Stimulated activated CD4-positive, alpha-beta T cell treated with anti-CD3 and anti-CD28 coated beads, Interleukin-4, amount 100 ng/mL, for 48 hours (primary cell): ENCODE measurements around the gene FOXL1.
A peak's percentile ranks its signal among the peaks of the same experiment; 100 is the strongest.

Source experiments
- DNase-seq, 2 donors: peaks; one replicate each; pipeline ENCODE4 v3.0.0-alpha.2; 2020; ENCODE audit warnings: low read depth in 2 of 2

Gene FOXL1

DNA sequence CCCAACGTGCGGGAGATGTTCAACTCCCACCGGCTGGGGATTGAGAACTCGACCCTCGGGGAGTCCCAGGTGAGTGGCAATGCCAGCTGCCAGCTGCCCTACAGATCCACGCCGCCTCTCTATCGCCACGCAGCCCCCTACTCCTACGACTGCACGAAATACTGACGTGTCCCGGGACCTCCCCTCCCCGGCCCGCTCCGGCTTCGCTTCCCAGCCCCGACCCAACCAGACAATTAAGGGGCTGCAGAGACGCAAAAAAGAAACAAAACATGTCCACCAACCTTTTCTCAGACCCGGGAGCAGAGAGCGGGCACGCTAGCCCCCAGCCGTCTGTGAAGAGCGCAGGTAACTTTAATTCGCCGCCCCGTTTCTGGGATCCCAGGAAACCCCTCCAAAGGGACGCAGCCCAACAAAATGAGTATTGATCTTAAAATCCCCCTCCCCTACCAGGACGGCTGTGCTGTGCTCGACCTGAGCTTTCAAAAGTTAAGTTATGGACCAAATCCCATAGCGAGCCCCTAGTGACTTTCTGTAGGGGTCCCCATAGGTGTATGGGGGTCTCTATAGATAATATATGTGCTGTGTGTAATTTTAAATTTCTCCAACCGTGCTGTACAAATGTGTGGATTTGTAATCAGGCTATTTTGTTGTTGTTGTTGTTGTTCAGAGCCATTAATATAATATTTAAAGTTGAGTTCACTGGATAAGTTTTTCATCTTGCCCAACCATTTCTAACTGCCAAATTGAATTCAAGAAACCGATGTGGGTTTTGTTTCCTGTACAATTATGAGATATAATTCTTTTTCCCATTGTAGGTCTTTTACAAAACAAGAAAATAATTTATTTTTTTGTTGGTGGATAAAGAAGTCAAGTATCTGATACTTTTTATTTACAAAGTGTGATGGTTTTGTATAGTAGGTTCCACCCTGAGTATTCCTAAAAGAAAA, 9.4 kb upstream of the FOXL1 start:
- DNase-seq, result no peak

DNA sequence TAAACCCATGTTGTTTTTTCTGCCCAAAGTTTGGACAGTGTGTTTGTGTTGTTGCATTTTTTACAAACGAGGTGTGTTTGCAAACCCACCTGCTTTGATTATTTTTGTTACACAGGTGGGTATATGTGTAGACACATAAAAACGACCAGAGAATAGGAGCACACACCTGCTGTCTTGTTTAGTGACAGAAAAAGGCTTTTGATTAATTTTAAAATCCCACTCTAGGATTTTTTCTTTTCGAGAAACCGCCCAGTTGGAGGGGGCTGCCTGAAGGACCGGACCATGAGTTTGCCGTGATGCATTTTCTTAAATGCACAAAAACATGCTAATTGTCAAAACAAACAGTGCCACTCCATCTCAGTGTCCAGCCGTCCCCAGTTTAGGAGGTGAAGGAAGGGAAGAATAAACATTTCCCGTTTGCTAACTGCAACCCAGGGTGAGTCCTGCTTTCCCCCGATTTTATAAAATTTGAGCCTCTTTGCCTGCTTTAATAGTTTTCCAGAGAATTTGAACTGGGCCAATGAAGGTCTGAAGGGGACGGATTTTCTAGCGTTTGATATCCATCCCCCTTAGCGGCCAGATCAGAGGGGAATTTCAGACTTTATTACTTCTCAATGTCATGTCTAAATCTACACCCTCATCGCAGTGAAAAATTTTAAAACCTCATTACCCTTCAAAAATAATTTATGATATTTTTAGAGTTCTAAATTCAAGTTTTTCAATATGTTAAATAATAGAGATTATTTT, 8.5 kb upstream of the FOXL1 start:
- no peak for DNase-seq

DNA sequence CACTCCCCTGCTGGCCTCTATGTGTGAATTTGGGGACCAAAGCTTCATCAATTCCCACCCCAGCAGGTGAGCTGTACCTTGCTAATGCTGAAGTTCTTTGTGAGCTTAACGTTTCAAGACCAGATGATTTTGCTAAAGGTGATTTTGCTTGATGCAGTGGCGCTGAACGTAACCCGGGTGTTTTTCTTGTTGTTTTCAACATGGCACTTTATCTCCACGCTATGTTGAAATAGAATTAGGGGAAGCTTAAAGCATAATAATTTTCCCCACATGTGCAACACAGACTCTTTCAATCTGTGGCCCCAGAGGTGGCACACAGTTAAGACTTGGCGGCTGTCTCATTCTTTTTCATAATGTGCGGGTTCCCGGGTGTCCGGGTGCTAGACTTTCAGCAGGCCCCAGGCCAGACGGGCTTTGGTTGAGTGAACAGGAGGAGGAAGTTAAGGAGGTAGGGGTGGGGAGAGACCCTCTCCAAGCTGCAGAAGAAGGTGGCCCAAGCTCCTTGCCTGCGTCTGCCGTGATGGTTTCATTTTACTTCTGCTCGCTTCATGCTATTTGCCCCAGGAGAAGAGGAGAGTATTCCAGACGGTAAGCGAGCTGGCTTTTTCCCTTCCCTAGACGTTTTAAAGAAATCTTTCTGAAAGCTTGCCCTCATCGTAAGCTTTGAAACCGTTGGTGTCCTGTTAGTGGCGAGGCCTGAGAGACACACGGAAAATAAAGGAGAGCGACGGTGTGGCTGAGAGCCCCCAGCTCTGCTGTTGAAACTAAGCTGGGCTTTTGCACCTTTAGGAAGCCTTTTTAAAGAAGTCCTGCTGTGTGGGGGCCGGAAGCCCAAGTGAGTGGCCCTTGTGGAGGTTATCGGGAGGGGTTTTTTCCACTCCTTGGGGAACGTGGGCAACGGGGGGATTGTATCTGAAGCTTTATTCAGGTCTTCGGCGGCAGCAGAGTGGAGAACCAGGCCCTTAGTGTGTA, 7.5 kb upstream of the FOXL1 start:
- DNase-seq, result no peak

DNA sequence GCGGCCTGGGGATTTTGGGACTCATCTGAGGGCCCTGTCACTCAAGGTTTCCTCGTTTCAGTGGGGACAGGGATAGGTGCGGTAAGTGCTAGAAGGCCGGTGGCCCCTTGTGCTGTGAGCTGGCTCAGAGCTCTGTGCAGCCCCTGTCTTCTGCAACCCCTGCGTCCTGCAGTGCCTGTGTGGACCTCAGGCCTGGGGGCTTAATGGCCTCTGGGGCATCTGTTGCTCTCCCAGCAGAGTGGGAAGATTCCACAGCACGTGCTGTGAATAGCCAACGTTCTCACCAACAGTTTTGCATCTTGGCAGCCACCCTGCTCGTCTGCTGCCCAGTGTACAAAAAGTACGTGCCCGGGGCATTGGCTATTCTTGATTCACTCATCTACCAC, 6.8 kb upstream of the FOXL1 start:
- no peak for DNase-seq

DNA sequence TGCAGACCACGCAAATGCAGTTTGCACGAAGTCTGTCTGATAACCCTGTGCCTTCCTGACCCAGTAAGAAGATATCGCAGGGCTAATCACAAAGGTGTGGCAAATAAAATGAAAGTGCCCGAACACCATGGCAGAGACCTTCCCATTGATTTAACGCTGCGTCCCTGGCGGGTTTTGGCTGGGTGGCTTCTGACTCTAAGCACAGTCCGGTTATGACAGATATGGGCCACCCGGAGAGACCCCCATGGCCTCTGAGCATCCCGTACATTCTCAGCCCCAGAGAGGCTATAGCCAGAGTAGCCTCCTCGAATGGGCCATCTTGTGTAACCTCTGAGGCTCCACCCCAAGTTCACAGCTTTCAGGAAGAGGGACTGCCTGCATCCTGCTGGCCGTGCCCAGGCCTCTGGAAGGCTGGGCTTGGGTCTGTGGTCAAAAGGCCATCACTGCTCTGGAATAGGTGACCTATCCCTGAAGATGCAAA, 6.3 kb upstream of the FOXL1 start:
- DNase-seq, result no peak

DNA sequence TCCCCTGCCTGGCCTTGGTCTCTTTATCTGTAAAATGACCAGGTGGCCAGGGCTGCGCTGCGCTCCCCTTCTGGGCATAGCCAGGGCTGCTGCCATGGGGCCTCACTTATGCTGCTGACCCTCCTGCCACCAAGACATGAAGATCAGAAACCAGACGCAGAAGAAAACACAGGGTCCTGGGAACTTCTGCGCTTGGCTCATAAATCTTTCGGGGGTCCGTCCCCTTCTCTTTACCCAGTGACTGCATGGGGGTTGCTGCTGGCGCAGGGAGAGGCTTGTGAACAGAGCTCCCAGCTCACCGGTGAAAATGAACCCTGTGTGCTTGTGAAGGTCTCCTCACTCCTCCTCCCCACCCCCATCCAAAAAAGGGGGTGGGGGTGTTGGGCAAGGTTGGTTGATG, 5.7 kb upstream of the FOXL1 start:
- DNase-seq, result no peak

DNA sequence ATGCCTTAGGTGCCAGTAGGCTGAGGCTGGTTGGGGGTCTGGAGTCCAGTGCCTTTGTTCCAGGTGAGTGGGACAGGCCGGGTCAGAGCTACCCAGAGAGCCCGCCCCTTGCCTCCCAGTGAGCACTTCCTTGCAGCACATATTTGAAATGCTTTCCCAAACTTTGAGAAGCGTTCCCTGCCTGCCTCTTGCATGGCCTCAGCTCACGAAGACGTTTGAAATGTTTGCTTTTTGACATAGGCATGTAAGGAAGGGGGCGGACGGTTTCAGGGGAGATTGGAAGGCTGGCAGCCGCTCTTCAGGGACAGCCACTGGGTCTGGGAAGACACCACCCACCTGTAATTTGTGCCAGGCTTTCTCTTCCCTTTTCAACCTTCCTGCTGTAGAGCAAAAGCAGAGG, 5.1 kb upstream of the FOXL1 start:
- DNase-seq, result no peak

DNA sequence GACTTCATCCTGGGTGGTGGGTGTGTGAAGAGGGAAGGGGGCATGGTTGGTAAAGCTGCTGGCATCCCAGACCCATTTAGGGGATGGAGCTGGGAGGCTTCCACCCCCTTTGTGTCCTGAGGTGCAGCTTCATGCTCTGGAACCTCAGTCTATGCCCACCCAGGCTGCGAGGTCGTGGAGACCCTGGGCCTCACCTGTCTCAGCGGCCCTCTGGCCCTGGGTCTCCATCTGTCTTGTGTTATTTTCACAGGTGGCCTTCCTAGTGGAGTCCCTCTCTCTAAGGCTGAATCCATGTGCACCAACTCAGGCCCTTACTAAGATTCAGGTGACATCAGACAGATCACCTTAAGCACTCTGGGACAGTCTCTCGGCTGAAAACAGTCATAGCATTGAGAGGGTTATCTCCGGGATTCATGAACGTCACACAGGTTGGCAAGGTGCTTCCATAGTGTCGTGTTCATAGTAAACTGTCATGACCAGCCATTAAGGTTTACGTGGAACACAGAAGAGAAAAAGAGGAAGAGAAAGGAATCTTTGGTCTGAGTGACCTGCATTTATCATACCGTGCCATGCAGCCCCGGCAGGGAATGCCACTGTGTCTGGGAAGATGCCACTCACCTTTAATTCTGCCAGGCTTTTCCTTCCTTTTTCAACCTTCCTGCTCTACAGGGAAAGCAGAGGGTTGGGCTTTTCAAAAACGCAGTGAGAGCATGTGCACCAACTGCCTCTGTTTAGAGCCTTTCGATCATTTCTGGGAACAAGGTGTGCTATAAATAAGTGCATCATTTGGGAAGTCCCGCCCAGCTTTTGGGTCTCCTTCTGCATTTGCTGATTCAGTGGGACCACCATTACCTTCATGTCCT, 4.5 kb upstream of the FOXL1 start:
- DNase-seq, result no peak

DNA sequence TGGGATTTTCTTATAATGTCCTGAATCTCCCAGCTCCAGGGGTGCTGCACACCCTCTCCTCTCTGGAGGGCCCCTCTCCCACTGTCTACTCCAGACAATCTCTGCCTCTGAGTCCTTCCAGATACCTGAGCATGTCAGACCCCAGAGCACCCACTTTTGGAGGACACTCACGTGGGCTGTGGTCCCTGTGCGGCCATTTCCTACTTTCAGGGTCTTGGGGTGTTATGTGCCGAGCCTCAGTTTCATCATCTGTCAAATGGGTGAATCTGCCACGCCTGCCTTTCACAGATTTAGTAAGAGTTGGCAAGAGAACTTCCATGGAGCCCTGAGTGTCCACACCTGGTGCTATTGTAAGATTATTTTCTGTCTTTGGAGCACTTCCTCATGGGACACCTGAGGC, 3.7 kb upstream of the FOXL1 start:
- no peak for DNase-seq

DNA sequence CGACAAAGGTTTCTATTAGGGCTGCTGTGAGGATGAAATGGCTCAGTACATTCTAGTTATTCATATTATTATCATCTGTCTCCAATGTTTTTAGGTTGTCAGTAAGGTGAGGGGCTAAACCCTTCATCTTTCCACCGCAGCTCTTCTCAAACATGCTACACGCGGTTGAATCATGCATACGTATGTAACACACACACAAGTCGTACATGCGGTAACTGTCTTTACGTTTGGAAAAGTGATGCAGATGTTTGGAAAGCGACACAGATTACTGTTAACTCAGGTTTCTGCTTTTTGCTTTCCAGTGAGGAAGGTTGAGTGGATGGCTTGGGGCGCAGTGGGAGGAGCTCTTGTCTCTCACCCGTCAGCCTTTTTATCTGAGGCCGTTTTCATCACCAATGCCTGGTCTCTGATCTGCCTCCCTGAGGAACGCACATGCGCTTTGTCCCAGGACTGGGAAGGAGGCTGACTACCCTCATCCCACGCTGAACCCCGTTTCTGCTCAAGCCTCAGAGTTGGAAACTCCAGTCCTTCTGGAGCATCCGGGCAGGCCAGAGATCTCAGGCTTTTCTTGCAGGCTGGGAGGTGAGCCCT, 3.2 kb upstream of the FOXL1 start:
- no peak for DNase-seq

DNA sequence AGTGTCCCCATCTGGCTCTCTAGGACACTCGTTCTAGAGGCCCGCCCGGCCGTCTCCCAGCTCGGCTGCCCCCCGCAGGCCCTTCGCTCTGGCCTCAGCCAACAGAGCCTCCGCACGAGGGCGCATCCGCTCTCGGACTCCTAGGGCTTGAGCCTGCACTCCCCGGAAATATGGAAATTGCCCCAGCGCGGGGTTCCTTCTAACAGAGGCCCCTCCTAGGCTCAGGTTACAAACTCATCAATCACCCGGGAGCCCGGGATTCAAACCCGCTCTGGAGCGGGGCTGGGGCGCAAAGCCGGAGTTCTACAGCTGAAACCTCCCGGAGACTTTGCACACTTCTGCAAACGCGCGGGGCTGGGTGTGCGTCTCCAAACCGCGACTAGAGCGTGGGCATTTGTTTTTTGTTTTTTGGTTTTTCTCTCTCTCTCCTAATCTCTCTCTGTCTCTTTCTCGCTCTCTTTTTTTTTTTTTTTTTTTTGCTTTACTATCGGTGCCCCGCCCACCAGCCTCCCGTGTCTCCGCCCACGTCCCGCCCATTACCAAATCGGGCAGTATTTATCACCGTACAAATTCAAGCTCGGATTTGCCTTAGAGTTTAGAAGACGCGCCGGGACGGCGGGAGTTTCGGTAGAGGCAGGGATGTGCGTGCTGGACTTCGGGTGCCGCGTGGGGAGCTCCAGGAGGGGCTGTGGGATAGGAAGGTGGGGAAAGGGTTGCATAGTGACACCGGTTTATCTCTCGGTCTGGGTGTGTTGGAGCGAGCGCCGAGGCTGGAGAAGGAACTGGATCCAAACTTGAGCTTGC, 2.4 kb upstream of the FOXL1 start:
- peak; percentile 44 to 54 for DNase-seq

DNA sequence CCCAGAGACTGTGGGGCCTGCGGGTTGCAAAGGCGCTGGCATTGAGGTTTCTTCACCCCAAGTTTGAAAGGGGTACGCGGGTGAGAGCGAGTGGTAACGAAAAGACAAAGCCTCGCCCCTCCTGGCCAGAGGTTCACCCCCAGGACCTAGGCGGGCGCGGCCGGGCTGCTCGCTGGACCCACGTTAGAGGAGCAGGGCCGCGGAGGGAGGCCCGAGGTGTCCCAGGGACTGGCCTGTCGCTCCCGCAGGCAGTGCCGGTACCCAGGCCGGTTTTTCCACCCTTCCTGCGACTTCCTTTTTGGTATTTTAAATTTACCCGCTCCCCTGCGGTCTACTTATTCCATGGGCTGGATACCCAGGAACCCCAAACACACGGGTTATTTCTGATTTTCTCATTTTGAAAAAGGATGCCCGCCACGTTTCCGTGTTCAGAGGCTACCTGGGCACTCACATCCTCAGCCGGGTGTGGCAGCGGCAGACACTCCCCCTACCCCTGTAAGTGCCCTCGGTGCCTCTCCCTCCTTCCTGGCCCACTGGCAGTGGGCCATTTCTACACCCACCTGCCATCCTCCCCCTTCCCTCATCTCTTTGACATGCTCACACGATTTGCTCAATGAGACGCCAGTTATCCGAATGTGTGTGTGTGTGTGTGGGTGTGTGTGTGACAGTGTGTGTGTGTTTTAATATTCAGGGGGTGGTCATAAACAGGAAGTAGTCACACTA, 1.6 kb upstream of the FOXL1 start:
- DNase-seq, result no peak

DNA sequence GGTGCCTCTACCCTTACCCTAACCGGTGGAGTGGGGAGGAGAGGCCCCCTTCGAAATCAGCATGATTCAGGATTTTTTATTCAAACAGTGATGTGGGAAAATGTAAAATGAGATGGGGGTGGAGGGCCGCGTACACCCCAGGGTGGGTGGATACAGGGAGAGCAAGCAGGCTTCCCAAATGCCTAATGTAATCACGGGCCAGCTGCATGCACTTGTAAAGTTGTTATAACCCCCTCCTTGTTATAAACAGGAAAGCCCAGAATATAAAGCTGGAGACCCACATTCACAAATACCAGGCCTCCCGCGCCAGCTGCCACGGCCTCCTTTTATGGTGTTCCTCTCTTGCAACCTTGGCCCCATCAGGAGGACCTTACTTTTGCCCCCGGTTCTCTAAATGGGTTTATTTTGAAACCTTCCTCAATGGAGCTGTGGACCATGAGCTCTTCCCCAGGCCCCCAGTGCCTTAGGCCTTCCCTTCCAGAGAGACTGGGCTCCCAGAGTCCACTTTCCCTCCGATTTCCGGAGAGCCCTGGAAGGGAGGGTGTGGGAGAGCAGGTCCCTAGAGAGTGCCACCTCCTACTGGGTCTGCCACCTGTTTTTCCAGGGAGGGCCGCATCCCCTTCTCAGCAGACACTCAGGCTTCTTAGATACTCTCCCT, 906 bp upstream of the FOXL1 start:
- DNase-seq, result no peak

DNA sequence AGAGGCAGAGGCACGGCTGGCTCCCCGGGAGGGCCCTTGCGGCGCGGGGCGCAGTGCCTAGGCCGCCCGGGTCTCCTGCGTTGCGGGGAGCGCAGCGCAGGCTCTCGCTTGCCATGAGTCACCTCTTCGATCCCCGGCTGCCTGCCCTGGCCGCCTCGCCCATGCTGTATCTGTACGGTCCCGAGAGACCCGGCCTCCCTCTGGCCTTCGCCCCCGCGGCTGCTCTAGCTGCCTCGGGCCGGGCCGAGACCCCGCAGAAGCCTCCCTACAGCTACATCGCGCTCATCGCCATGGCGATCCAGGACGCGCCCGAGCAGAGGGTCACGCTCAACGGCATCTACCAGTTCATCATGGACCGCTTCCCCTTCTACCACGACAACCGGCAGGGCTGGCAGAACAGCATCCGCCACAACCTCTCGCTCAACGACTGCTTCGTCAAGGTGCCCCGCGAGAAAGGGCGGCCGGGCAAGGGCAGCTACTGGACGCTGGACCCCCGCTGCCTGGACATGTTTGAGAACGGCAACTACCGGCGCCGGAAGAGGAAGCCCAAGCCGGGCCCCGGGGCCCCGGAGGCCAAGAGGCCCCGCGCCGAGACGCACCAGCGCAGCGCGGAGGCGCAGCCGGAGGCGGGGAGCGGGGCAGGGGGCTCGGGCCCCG, 390 bp downstream of the FOXL1 start:
- no peak for DNase-seq

DNA sequence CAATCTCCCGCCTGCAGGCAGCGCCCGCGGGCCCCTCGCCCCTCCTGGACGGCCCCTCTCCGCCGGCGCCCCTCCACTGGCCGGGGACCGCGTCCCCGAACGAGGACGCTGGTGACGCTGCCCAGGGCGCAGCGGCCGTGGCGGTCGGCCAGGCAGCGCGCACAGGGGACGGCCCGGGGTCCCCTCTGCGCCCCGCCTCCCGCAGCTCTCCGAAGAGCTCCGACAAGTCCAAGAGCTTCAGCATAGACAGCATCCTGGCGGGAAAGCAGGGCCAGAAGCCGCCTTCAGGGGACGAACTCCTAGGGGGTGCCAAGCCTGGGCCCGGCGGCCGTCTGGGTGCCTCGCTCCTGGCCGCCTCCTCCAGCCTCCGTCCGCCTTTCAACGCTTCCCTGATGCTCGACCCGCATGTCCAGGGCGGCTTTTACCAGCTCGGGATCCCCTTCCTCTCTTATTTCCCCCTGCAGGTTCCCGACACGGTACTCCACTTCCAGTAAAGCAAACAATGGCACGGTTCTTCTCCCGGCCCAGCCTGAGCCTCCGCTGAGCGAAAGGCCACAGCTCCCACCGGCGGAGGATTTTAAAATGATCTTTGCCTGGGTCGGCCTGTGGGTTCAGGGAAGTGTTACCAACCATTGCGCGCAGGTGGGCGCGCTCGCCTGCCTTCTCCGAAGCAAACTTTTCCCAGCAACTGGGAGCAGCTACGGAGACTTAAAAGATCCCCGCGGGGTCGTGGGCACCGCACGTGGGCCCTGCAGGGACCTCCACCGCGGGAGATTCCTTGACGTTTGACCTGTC, 1.1 kb downstream of the FOXL1 start:
- DNase-seq, result no peak

DNA sequence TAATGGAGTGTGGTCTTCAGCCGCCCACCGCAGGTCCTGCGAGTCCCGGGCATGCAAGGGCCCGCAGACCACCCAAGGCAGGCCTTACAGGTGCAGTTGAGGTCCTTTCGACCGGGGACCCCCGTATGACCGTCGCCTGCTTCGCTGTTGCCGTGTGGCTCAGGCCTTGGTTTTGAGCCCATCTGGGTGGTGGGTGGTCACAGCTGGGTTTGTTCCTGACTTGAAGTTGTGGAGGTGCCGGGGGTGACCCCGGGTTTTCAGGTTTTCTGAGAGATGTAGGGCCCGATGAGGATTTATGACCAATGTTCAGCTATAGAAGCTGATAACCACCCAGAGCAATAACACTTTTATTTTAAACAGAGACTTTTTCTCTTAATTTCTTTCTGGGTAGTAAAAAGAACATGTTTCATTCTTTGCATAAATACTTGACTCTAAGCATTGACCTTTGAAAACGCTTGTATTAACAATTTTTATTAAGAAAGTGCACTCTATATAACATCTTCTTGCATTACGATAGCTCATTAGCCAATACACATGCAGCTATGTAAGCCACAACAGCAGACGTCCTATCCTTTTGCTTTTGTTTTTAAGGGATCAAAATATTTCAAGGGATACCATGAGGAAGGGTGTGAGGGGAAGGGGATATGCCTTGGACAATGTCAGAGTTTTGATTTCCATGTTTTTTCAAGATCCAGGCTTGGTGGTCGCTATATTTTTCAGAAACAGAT, 1.9 kb downstream of the FOXL1 start:
- DNase-seq, result no peak
